ENCODE results near the gene DGAT2.

DGAT2 gene

GRCh38 chr11:75821202-75821601 is 52.6 kb downstream of the DGAT2 start:
- in situ Hi-C loops (cut with MboI; ENCODE audit: low sequenced_read_pairs): no loop called here

GRCh38 chr11:75822541-75822940 is 54.0 kb downstream of the DGAT2 start:
- in situ Hi-C loops (cut with MboI; ENCODE audit: low sequenced_read_pairs): no loop called here

- in situ Hi-C loops (cut with MboI; ENCODE audit: low sequenced_read_pairs): no loop called here
Observed at GRCh38 chr11:75823415-75823814, 54.8 kb downstream of the DGAT2 start.

- in situ Hi-C loops (cut with MboI; ENCODE audit: low sequenced_read_pairs): no loop called here
Observed at GRCh38 chr11:75823946-75824345, 55.4 kb downstream of the DGAT2 start.

- in situ Hi-C loops (cut with MboI; ENCODE audit: low sequenced_read_pairs): no loop called here
Observed at GRCh38 chr11:75826461-75827230, 58.1 kb downstream of the DGAT2 start.

- in situ Hi-C loops (cut with MboI; ENCODE audit: low sequenced_read_pairs): no loop called here
Observed at GRCh38 chr11:75827562-75827961, 59.0 kb downstream of the DGAT2 start.

GRCh38 chr11:75831915-75832502 is 63.4 kb downstream of the DGAT2 start:
- in situ Hi-C loops (cut with MboI; ENCODE audit: low sequenced_read_pairs): no loop called here

- in situ Hi-C loops (cut with MboI; ENCODE audit: low sequenced_read_pairs): no loop called here
Observed at GRCh38 chr11:75834728-75835127, 66.2 kb downstream of the DGAT2 start.

GRCh38 chr11:75836417-75836816 is 67.8 kb downstream of the DGAT2 start:
- in situ Hi-C loops (cut with MboI; ENCODE audit: low sequenced_read_pairs): no loop called here

- in situ Hi-C loops (cut with MboI; ENCODE audit: low sequenced_read_pairs): no loop called here
Observed at GRCh38 chr11:75839851-75840250, 71.3 kb downstream of the DGAT2 start.

GRCh38 chr11:75840522-75840921 is 71.9 kb downstream of the DGAT2 start:
- in situ Hi-C loops (cut with MboI; ENCODE audit: low sequenced_read_pairs): no loop called here

GRCh38 chr11:75841739-75842138 is 73.2 kb downstream of the DGAT2 start:
- in situ Hi-C loops (cut with MboI; ENCODE audit: low sequenced_read_pairs): no loop called here

- in situ Hi-C loops (cut with MboI; ENCODE audit: low sequenced_read_pairs): no loop called here
Observed at GRCh38 chr11:75845324-75845723, 76.7 kb downstream of the DGAT2 start.

GRCh38 chr11:75849894-75850293 is 81.3 kb downstream of the DGAT2 start:
- in situ Hi-C loops (cut with MboI; ENCODE audit: low sequenced_read_pairs): loop anchor here (25.0 kb wide), 1 partner anchor 138 kb away; the partner anchor contains the start of gene MOGAT2

GRCh38 chr11:75850787-75851186 is 82.2 kb downstream of the DGAT2 start:
- in situ Hi-C loops (cut with MboI; ENCODE audit: low sequenced_read_pairs): loop anchor here (25.0 kb wide), 1 partner anchor 138 kb away; the partner anchor contains the start of gene MOGAT2
